ENCODE measurements around the gene GSTM4.

DNA sequence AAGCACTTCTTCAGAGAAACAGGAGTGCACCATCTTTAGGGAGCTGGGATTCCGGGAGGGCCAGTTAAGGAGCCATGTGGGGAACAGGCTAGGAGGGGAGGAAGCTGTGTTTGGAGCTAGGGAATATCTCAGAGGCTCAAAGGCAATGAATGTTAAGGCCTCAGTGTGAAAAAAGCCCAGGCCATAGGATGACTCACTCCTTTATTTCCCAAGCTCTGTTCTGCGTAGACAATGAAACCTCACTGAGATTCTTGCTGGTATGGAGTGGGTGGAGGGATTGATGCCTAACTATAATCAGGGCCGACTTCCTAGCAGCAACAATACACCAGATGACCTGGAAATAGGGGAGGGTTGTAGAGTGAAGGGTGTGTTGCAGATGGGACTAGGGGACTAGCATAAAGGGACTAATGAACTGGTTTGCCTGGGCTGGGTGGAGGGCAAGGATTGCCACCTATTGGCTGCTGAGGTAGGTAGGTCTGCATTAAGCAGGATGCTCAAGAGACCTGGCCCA lies 38.6 kb upstream of the GSTM4 start:
- TF ChIP-seq, protein P1, sequence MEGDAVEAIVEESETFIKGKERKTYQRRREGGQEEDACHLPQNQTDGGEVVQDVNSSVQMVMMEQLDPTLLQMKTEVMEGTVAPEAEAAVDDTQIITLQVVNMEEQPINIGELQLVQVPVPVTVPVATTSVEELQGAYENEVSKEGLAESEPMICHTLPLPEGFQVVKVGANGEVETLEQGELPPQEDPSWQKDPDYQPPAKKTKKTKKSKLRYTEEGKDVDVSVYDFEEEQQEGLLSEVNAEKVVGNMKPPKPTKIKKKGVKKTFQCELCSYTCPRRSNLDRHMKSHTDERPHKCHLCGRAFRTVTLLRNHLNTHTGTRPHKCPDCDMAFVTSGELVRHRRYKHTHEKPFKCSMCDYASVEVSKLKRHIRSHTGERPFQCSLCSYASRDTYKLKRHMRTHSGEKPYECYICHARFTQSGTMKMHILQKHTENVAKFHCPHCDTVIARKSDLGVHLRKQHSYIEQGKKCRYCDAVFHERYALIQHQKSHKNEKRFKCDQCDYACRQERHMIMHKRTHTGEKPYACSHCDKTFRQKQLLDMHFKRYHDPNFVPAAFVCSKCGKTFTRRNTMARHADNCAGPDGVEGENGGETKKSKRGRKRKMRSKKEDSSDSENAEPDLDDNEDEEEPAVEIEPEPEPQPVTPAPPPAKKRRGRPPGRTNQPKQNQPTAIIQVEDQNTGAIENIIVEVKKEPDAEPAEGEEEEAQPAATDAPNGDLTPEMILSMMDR (IDR thresholded peaks at IDR 0.05; ENCODE audit: poor library complexity) = no peak
- TF ChIP-seq EZH2phosphoT487 (IDR thresholded peaks at IDR 0.05; ENCODE audit: low read depth, severe bottlenecking, unreplicated experiment) (no peak), EZH2 (IDR thresholded peaks at IDR 0.05; ENCODE audit: borderline replicate concordance) (no peak)

Measured in hepatocyte (in vitro differentiated cells).